Measurements from ENCODE around the gene C5.
"Not testable (repeated sequence)": the region's sequence is repeated elsewhere in the genome, so short reads cannot be mapped to it uniquely, and the experiment has no call there.

The C5 gene

DNA sequence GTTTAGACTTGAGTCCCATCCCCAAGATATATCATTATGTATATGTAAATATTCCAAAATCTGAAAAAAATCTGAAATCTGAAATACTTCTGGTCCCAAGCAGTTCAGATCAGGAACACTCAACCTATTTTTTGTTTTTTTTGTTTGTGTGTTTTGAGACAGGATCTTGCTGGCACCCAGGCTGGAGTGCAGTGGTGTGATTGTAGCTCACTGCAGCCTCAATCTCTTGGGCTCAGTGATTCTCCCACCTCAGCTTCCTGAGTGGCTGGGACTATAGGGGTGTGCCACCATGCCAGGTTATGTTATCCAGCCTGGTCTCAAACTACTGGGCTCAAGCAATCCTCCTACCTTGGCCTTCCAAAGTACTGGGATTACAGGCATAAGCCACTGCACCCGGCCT lies 72.8 kb downstream of the C5 start:
- DNase-seq: no peak

DNA sequence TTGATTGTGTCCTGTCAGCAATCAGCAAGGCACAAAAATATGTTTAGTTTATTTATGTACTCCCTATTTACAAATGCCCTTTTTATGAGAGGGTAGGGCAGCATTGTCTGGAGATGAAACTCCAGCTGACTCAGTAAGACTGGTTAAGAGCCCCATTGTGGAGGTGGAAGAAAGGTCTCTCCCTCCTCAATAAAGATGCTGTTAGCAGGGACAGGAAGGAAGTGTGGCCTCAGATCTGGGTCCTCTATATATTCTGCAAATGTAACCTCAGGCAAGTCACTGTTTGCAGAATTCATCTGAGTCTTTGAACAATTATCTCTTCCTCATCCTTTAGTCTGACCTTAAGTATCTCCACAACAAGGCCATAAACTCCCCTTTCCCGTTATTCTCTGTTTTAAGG lies 75.2 kb downstream of the C5 start:
- no peak for DNase-seq

DNA sequence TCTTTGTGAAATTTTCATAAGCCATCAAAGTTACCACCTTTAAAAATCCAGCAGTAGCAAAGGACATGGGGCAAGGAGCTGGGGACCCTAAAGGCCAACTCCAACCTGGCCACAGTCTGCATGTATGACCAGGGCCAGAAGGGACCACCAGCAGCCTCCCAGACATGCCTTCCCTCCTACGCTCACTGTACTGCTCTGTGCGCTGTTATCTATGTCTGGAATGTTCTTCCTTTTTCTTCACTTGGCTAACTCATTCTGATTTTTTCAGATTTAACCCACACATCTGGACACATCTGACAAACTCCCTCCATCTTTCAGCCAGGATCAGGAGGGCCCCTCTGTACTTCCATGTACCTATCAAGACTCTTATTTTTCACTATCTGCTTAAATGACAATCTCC lies 75.9 kb downstream of the C5 start:
- no peak for DNase-seq

DNA sequence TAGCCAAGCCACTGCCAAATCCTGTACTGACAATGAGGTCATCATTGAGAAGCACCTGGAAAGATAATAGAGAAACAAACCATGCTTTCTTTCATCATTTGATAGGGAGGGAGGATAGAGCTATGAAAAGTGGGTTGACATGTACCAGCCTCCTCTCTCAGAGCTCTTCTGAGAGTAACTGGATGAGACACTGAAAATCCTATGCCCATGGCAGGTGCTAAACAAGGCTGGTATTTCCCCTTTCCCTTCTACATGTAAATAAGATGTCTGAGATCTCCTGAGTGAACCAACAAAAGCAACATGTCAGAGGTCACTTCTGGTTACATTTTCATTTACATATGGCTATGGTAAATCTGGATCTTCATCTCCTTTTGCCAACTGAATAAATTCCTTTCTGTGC lies 78.1 kb downstream of the C5 start:
- DNase-seq: no peak

DNA sequence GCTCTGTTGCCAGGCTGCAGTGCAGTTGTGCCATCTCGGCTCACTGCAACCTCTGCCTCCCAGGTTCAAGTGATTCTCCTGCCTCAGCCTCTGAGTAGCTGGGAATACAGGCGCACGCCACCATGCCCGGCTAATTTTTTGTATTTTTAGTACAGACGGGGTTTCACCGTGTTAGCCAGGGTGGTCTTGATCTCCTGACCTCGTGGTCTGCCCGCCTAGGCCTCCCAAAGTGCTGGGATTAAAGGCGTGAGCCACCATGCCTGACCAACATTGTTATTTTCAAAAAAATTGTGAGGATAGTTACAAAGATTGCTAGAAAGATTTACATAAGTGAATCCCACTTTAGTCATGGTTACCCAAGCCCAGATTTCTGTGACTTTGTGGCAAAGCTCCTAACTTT lies 78.6 kb downstream of the C5 start:
- DNase-seq: not testable (repeated sequence)

DNA sequence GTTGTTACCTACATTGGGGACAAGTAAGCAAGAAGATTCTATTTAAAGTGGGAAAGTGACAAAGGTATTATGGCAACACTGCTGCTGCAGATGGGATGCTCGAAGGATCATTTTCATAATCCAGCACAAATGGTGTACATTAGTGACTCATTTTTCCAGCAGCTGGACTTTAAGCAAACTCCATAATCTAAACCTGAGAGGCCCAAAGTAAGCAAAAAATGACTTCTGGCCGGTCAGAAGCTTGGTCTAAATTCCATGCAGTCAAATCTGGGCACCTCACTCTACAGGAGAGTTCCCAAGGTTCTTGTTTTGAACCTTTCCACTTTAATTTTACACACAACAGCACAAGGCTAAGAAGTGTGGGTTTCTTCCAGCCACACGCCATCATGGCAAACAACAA lies 79.8 kb downstream of the C5 start:
- no peak for DNase-seq

DNA sequence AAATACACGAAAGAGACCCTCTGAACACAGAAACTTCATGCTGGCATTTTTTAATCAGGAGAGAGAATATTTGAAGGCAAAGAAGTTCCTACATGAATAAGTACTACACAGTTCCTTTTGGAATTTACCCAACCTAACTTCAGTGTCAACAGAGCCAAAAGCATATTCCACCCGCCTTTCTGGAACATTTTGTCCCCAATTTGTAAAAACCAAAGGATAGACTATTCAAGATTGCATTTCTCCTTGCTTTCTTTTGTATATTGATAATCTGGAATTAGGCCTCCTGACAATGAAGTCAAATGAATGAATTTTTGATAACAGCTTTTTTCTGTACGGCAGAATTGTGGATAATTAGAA lies 84.1 kb downstream of the C5 start:
- no peak for DNase-seq

DNA sequence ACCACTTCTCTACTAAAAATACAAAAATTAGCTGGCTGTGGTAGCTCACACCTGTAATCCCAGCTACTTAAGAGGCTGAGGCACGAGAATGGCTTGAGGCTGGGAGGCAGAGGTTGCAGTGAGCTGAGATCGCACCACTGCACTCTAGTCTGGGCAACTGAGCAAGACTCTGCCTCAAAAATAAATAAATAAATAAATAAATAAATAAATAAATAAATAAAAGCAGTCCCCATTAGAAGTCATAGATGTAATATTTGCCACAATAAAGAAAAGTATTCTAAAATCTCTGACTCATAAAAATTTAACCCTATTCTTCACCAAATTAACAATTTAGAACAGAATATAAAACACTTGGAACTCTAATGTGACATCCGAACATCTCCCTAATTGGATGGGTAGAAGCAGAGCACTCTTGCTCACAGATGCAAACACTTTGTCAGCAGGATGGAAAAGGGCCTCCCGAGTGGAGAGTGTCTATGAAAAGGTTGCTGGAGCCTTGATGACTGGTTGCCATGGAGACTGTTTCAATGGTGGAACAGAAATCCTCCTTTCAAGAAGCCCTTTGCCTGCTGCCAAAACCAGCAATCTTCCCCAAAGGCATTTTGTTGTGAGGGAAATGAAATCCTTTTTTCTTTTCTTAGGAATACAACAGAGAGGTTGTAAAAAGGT lies 84.6 kb downstream of the C5 start:
- no peak for DNase-seq

DNA sequence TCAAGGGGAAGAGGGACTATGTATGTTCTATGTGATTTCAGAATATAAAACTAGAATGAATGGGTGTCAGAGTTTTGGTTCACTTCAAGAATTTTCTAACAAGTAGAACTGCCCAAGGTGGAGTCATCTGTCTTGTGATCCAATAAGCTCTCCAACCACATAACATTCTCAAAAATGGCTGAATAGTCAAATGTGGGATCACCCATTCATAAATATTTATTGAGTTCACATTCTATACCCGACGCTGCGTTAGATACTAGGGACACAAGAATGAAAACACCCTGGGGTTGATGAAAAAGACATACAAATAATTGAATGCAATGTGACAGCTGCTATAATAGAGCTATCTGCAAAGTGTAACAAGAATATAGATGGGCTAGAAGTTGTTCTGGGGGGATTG lies 88.1 kb downstream of the C5 start:
- no peak for DNase-seq

DNA sequence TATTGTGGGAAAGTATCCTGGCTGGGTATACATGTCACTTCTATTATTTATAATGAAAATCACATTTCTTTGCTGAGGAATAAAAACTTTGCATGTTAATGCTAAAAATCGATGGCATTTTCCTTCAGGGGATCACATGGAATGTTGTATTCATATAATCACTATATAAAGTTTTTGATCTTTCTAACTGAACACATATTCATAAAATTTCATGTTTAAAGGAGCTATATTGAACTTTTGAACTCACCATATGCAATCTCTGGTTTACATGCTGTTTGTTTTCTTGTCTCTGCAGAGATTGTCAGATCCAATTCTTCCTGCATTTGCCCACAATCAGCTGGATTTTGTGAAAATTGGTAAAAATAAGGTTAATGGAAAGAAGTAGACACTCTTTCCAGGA lies 90.1 kb downstream of the C5 start:
- DNase-seq: no peak

DNA sequence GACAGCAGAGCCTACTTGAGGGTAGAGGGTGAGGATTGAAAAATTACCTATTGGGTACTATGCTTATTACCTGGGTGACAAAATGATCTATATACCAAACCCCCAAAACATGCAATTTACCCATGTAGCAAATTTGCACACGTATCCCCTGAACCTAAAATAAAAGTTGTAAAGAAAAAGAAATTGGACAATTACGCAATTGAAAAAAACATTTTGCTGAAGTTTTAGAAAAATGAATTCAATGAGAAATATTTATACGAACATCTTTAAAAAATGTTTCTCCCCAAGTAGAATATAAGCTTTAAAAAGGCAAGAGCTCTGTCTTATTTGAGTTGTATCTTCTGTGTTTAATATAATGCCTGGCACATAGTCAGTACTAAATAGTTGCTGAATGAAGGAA lies 93.2 kb downstream of the C5 start:
- DNase-seq: no peak

DNA sequence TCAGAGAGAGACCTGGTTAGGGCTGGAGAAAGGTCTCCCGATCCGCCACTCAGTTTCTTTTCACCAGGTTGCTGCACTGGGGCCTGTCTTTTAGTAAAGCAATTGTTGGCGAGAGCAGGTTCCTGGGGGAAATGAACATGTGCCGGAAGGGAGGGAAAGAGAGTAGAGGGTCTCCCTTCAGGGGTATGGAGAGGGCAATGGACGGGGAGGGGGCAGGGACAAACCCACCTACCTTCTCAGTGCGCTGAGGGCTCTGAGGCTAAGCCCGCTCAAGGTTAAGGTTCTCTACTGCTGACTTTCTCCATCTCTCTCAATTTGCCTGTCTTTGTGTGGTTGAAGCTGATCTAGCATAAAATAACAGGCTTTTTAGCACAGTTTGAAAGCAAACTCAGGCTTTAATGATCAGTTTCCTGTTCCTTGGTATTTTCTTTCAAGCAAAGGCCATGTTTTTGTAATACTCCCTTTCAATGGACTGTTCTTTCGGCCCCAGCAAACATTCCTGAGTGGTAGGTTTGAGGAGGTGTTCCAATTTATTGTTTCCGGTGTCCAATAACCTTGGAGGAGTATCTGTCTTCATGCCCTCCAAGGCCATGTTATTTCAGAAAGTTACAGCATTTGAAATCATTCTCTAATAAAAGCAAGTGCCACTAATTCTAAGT lies 98.0 kb downstream of the C5 start:
- DNase-seq: no peak

DNA sequence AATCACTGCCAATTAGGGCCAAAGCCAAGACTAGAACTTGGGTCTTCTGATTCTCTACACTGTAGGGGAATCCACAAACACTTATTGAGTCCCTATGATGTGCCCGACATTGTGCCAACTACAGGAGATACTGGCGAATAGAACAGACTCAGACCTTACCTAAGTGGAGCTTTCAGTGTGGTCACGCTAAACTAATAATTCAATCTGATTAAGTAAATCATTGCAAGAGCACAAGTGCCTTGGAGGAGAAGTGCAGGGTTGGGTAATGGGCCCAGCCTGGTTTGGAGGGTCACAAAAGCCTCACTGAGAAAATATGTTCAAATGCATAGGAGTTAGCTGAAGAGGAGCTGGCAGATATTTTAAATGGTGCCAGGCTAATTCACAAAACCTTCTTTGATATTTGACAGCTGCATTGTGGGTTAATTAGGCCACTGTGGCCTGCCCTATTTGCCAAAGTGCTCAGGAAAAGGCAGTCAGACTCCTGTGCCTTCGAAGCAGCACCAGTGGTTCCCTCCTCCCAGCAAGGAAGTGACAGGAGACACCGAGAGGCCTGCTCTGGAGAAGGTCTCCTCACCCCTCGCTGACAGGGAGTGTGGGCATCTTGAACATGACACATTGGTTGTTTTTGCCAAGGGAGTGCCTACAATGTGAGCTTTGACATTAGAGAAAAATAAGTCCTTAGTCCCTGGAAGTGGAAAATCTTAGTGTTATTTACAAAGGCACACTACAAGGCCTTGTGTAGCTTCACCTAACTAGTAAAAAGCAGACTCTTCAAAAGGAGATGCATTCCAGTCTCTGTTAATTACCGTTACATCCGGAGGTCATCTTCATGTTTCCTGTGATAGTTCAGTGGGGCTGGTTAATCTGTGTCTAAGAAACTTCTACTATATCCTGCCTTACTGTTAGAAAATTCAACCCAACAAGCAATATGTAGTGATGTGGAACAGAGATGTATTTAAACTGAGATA lies 99.4 kb downstream of the C5 start:
- no peak for DNase-seq

DNA sequence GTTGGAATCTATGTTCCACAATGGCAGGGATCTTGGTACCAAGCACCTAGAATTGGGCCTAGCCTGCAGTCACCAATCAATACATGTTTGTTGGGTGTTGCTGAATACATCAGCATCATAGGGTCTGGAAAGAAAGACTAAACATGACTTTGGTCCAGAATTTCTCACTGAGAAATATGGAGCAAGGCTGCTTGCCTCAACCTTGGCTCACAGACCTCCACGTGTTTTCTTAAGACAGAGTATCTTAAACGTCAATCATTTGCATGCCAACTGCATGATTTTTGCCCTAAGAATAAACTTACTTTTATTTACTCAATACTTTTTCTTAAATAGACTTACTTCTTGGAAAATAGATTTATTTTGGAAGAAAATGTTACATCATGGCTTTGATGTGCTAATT lies 100.8 kb downstream of the C5 start:
- no peak for DNase-seq

DNA sequence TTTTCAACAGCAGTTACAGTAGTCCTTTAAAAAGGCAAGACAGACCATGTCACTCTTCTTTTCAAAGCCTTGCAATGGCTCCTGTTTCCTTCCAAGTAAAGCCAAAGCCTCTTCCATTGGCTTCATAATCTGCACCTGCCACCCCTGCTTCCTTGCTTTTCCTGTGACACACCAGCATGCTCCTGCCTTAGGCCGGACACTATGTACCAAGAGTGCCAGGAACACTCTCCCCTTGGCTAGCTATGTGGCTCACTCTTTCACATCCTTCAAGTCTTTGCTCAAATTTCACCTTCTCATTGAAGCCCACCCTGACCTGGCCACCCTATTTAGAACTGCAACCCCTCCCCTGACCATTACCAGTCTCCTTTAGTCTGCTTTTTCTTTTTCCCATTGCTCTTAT lies 101.3 kb downstream of the C5 start:
- DNase-seq: no peak

DNA sequence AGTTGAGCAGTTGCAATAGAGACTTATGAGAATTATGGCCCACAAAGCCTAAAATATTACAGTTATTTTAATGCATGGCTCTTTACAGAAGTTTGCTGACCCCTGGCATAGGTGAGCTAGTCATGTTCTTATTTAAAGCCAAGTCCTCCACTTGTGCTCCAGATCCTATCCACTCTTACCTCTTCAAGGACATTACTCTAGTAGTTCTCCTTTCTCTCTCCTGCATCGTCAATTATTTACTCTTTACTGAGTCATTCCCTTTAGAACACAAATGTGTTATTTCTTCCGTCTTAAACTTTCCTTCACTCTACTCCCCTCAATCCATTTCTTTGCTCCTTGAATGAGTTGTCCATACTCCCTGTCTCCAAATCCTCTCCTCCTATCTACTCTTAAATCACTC lies 102.9 kb downstream of the C5 start:
- DNase-seq: no peak

DNA sequence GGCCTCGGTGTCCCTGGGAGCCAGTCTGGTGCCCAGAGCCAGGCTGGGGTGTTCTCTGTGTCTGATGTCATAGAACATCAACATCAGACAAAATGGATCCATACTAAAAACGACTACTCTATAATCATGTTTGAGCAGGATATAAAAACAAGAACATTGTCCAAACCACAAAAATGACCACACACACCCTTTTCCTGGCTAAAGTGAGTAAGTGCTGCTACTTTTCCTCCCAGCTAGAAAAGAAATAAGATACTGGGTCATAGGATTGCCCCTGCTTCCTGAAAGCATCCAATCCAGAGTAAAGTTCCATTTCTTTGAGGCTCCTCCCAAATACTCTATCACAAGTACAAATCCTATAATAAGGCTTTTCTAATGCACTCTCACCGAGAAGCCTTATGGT lies 103.8 kb downstream of the C5 start:
- DNase-seq: no peak

DNA sequence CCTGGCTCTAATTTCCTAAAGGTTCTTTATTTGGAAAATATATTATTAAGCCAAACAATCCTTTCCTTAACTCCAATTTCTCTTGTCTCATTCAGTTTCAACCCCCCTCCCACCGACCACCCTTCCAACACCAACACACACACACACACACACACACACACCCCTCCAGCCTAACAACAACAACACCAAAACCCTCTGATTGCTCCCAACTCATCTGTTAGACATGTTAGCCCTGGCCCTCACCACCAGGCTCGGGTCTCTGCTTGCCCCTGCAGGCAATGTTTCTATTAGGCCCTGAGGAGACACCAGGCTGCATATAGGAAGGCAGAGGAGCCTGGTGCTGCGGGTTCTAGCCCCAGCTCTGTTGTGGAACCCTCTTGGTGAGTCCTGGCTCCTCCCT lies 105.1 kb downstream of the C5 start:
- DNase-seq: no peak

DNA sequence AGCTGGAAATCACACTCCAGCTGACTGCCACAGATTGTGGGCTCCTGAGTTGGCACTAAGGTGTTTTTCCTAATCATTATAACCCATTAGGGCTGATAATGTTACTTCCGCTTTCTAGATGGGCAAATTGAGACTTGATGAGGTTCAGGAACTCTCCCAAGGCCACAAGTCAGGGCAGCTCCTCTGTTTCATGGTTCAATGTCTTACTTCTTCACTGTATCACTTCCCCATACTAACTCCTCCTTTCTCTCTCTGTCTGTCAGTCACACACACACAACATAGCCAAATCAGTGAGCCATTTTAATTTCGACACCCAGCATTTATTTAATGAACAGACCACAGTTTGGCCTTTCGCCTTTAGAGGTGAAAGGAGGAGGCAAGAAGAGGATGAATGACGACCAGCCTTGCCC lies 105.6 kb downstream of the C5 start:
- DNase-seq: no peak

DNA sequence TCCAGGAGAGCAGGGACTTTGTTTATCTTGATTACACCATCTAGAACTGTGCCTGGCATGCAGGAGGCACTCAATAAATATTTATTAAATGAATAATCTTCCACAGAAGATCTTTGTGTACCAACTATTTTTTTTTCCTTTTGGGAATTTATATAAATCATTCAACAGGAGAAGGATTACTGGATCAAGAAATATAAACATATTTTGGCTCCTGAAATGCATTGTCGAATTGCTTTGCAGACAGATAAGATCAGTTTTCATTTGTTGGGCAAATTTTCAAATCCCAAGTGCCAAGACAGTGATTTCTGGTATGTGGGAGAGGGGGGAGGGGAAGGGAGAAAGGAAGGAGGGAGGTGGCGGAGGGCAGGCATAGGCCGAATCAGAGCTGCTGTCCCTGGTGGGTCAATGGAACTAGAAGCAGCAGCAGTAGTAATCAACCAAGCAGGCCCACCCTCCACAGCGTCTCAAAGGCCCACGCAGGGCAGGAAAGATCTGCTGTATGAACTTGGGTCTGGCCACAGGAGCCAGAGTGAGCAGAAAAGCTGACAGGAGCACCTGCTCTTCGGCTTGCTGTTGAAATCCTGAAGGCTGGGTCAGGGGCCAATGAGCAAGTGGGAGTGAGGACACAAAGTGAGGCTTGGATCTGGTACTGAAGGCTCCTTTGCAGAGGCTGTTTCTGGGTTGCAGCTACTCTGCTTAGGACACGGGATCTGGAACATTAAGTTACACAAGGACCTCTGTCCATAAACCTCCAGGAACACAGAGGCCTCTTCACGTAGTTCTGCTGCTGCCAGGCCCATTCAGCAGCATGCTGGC lies 107.7 kb downstream of the C5 start:
- no peak for DNase-seq

DNA sequence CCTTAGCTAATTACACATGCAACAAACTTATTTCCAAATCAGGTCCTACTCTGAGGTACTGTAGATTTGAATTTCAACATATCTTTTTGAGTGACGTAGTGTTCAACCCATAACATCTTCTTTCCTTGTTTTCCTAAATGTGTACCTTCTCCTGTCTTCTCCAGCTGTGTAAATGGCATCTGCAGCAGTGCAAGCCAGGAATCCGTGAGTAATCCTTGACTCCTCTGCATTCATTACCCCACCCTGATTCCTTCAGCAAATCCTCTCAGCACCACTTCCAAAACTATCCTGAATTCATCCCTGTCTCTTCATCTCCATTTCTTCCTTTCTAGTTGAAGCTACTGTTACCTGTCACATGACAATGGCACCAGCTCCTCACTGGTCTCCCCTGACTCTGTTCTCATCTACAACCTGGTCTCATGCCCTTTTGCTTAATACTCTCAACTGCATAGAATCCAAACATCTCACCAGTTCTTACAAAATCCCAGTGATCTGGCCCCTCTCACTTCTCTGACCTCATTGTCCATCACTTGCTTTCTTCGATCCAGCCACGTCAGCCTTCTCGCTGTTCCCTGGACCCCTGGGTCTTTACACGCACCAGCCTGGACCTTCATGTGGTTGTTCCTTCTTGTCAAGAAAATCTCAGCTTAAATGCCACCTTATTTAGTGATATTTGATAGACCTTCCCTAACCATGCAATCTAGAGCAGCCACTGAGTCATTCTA lies 108.9 kb downstream of the C5 start:
- no peak for DNase-seq

DNA sequence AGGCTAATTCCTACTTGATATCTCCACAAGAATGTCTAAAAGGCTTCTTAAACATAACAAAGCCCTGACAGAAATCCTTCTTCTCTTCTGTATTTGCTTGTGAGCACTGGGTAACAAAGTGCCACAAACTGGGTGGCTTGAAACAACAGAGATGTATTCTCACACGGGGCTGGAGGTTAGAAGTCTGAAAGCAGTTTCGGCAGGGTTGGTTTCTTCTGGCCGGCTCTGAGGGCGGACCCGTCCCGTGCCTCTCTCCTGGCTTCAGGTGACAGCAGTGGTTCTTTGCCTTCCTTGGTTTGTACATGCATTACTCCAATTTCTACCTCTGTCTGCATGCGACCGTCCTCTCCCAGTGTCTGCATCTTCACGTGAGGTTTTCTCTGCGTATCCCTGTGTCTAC lies 109.5 kb downstream of the C5 start:
- DNase-seq: no peak

Measured in effector CD4-positive, alpha-beta T cell (primary cell).